ENCODE data around the gene PCP2. TPM values are rescaled to one million over a fixed set of nuclear protein-coding genes. Genes with fewer than 3 reads are reported as not detected.
A peak's percentile ranks its signal among the peaks of the same experiment; 100 is the strongest.

Gene PCP2
- total RNA-seq (2022), result 0.88 and 1.9 TPM in 2 replicates
- percentile 20 among the genes with signal in this experiment for Bru-seq, nascent RNA
- percentile 36 among the genes with signal in this experiment for BruChase-seq, experiment 1, labeled RNA remaining after a 2-hour chase
- BruChase-seq, experiment 2, labeled RNA remaining after a 6-hour chase, result percentile 27 among the genes with signal in this experiment
- long read RNA-seq, result 0 reads

GRCh38 chr19:7633698-7634097, at the start of gene PCP2:
PCP2 (minus strand) TSS chr19:7633719; CDS start chr19:7633457, 262 bp downstream.
- no peaks in the 10 kb centered on the region for H3K9me3 ChIP-seq
- Mint-ChIP-seq H3K9me3 (ENCODE audit: unreplicated experiment) (no peaks in the 10 kb centered on the region), H3K4me3 (ENCODE audit: unreplicated experiment) (no peak within 1 kb of the TSS), H3K27me3 (ENCODE audit: insufficient read depth, unreplicated experiment) (no peaks in the 10 kb centered on the region), H3K4me1 (ENCODE audit: low read depth, unreplicated experiment) (peaks cover 2% of the 10 kb centered on the region), H3K36me3 (ENCODE audit: insufficient read depth, unreplicated experiment) (peaks cover 26% of the 10 kb centered on the region), H3K27ac (ENCODE audit: unreplicated experiment) (peak within 1 kb of the TSS; percentile 63)
- no peaks in the 10 kb centered on the region for H3K36me3 ChIP-seq (ENCODE audit: control insufficient read depth, insufficient read depth, low read length)
- peaks cover 16% of the 10 kb centered on the region for H3K4me1 ChIP-seq
- BruUV-seq (replicated peaks), result no TSS peak
- H3K4me3 ChIP-seq (ENCODE audit: low read depth, low read length), result no peak within 1 kb of the TSS
- no peak for TF ChIP-seq CTCF (IDR thresholded peaks at IDR 0.05; ENCODE audit: insufficient read depth in 1 of 2, low read depth in 1 of 2, low read length in 1 of 2, severe bottlenecking in 1 of 2, unreplicated experiment in 1 of 2)
- ChIA-PET POLR2A (no interaction called here), CTCF (no interaction called here)
- intact Hi-C loops (cut with micrococcal nuclease; ENCODE audit: unreplicated experiment), result no loop called here
- DNase-seq, result no peak
- H3K27me3 ChIP-seq (replicated peaks; ENCODE audit: control insufficient read depth, insufficient read depth, low read length), result no peaks in the 10 kb centered on the region

DNA sequence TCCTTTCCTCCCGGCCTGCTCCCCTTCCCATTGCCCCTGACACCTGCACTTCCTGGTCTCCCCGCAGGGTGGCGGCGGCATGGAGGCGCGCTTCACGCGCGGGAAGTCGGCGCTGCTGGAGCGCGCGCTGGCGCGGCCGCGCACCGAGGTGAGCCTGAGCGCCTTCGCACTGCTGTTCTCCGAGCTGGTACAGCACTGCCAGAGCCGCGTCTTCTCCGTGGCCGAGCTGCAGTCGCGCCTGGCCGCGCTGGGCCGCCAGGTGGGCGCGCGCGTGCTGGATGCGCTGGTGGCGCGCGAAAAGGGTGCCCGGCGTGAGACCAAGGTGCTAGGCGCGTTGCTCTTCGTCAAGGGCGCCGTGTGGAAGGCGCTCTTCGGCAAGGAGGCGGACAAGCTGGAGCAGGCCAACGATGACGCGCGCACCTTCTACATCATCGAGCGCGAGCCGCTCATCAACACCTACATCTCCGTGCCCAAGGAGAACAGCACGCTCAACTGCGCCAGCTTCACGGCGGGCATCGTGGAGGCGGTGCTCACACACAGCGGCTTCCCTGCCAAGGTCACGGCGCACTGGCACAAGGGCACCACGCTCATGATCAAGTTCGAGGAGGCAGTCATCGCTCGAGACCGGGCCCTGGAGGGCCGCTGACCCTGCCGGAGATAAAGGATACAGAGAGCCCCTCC, 48.8 kb upstream of the PCP2 start:
- H3K4me3 Mint-ChIP-seq (ENCODE audit: unreplicated experiment), result peak overlapping the region; percentile 82
- H3K4me1 Mint-ChIP-seq (ENCODE audit: low read depth, unreplicated experiment), result peaks cover 9% of the 10 kb centered on the region
- no peak overlapping the region for H3K4me3 ChIP-seq (ENCODE audit: low read depth, low read length)
- H3K36me3 ChIP-seq (ENCODE audit: control insufficient read depth, insufficient read depth, low read length), result no peaks in the 10 kb centered on the region
- H3K27me3 Mint-ChIP-seq (ENCODE audit: insufficient read depth, unreplicated experiment), result no peaks in the 10 kb centered on the region
- CTCF ChIA-PET, result no interaction called here
- no peaks in the 10 kb centered on the region for H3K27me3 ChIP-seq (replicated peaks; ENCODE audit: control insufficient read depth, insufficient read depth, low read length)
- peaks cover 16% of the 10 kb centered on the region for H3K36me3 Mint-ChIP-seq (ENCODE audit: insufficient read depth, unreplicated experiment)
- TF ChIP-seq CTCF (IDR thresholded peaks at IDR 0.05; ENCODE audit: insufficient read depth in 1 of 2, low read depth in 1 of 2, low read length in 1 of 2, severe bottlenecking in 1 of 2, unreplicated experiment in 1 of 2), result no peak
- H3K4me1 ChIP-seq, result peaks cover 13% of the 10 kb centered on the region; the same call in 1 of the 2 replicates
- POLR2A ChIA-PET, result no interaction called here
- peak overlapping the region; percentile 77 for H3K27ac Mint-ChIP-seq (ENCODE audit: unreplicated experiment)
- DNase-seq, result no peak
- H3K9me3 Mint-ChIP-seq (ENCODE audit: unreplicated experiment), result no peaks in the 10 kb centered on the region
- TSS peak; percentile 72 for BruUV-seq (replicated peaks)
- intact Hi-C loops (cut with micrococcal nuclease; ENCODE audit: unreplicated experiment), result no loop called here
- no peaks in the 10 kb centered on the region for H3K9me3 ChIP-seq

DNA sequence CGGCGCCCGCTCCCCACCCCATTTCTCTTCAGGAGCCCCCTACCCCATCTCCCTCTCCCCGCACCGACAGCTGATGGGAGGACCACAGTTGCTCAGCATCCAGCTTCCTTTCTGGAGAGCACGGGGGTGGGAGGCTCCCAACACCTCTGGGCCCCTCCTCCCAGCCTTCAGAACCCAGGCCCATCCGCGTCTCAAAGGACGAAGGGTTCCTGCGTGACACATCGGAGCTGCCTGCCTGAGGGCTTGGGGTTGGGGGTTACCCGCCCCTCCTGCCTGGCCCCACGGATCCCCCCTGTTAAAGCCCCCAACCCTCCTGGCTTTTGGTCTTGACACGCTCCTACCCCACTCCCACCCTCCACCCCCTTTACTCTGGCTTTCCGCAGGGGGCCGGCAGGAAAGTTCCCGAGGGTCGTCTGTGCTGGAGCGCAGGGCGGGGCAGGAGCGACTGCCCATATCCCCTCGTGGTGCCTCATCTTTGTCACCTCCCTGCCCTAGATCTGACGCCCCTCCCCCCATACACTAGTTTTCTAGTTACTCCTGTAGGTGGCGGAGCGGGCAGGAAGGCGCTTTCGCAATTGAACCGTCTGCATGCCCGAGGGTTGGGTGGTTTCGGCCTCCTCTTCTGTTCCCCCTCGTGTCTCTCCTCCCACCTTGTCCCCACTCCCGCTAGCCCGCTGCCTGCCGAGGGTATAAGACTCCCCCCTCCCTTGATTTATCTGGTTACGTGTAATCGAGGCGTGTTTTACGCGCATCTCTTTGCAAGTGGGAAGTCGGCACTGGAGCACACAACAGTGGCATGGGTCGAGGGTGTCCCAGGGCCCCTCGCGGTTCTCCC, 48.0 kb upstream of the PCP2 start:
- ChIA-PET CTCF (interaction anchor here (0.6 to 1.7 kb wide), 25 partner anchors 11 to 1232 kb away, joined by 3 to 34 read pairs (median 4); partner anchors contain the start of genes CAMSAP3, PET100, RETN and XAB2), POLR2A (interaction anchor here (0.6 kb wide), 2 partner anchors 41 to 56 kb away, joined by 3 to 4 read pairs; no protein-coding TSS in a partner anchor)
- BruUV-seq (replicated peaks), result no TSS peak
- Mint-ChIP-seq H3K36me3 (ENCODE audit: insufficient read depth, unreplicated experiment) (peaks cover 16% of the 10 kb centered on the region), H3K4me3 (ENCODE audit: unreplicated experiment) (peak overlapping the region; percentile 82), H3K27ac (ENCODE audit: unreplicated experiment) (peak overlapping the region; percentile 77), H3K27me3 (ENCODE audit: insufficient read depth, unreplicated experiment) (no peaks in the 10 kb centered on the region), H3K9me3 (ENCODE audit: unreplicated experiment) (no peaks in the 10 kb centered on the region), H3K4me1 (ENCODE audit: low read depth, unreplicated experiment) (peaks cover 9% of the 10 kb centered on the region)
- H3K9me3 ChIP-seq, result no peaks in the 10 kb centered on the region
- H3K4me1 ChIP-seq, result peaks cover 13% of the 10 kb centered on the region; the same call in 1 of the 2 replicates
- H3K27me3 ChIP-seq (replicated peaks; ENCODE audit: control insufficient read depth, insufficient read depth, low read length), result no peaks in the 10 kb centered on the region
- peak; percentile 47 to 54 for DNase-seq
- no peaks in the 10 kb centered on the region for H3K36me3 ChIP-seq (ENCODE audit: control insufficient read depth, insufficient read depth, low read length)
- H3K4me3 ChIP-seq (ENCODE audit: low read depth, low read length), result peak overlapping the region; percentile 97
- TF ChIP-seq CTCF (IDR thresholded peaks at IDR 0.05; ENCODE audit: insufficient read depth in 1 of 2, low read depth in 1 of 2, low read length in 1 of 2, severe bottlenecking in 1 of 2, unreplicated experiment in 1 of 2), result no peak
- intact Hi-C loops (cut with micrococcal nuclease; ENCODE audit: unreplicated experiment), result no loop called here

Measured in Caco-2 (cell line).